Breast epithelium (tissue), 4 donors: Measurements from ENCODE around the gene NECTIN1. TPM values are rescaled to one million over a fixed set of nuclear protein-coding genes. Genes with fewer than 3 reads are reported as not detected.

ENCODE experiments used
- DNase-seq, 2 donors: peaks; one replicate each; pipeline ENCODE4 v3.0.0-alpha.2; 2019; ENCODE audit warnings: low spot score in 2 of 2
- H3K27ac ChIP-seq, 2 donors: fragments of 200-600 bp; sonication (generic) in 1 of 2; one replicate each; pipeline ENCODE4 v1.5.1; 2016 to 2019; ENCODE audit warnings: mild to moderate bottlenecking in 1 of 2
- H3K27me3 ChIP-seq, 2 donors: fragments of 200-600 bp; sonication (generic) in 1 of 2; one replicate each; pipeline versions ENCODE4 v1.5.1 to v1.6.0; 2017 to 2019; ENCODE audit warnings: control low read depth in 1 of 2, mild to moderate bottlenecking in 1 of 2
- H3K36me3 ChIP-seq: fragments of 200-600 bp; one replicate; pipeline ENCODE4 v1.5.1; 2019
- H3K4me1 ChIP-seq, 2 donors: fragments of 200-600 bp; sonication (generic); one replicate each; pipeline ENCODE4 v1.5.1; 2016 to 2019; ENCODE audit warnings: control low read depth in 1 of 2
- H3K4me3 ChIP-seq, 3 donors: fragments of 200-600 bp; sonication (generic); 1 replicate in 2 of 3; 2 replicates in 1 of 3; pipeline ENCODE4 v1.5.1; 2016 to 2019; ENCODE audit warnings: mild to moderate bottlenecking in 3 of 3, moderate library complexity in 2 of 3
- H3K9me3 ChIP-seq, 2 donors: fragments of 200-600 bp; sonication (generic) in 1 of 2; one replicate each; pipeline ENCODE4 v1.5.1; 2016 to 2019; ENCODE audit warnings: control low read depth in 1 of 2
- CTCF ChIP-seq, 3 donors: fragments of 450-650 bp; IDR thresholded peaks; one replicate each; pipeline ENCODE4 v1.5.1; 2016 to 2017; ENCODE audit warnings: antibody characterized with exemption in 3 of 3, mild to moderate bottlenecking in 3 of 3, moderate library complexity in 3 of 3
- POLR2A ChIP-seq: fragments of 450-650 bp; IDR thresholded peaks from one replicate; pipeline ENCODE4 v1.6.1; 2016; ENCODE audit warnings: antibody characterized with exemption, mild to moderate bottlenecking, moderate library complexity
- POLR2AphosphoS5 ChIP-seq, 3 donors: sonication (generic); formaldehyde crosslinking; IDR thresholded peaks; one replicate each; pipeline ENCODE4 v1.6.1; 2017; ENCODE audit warnings: antibody characterized with exemption in 3 of 3
- intact Hi-C: fragments of 100-400 bp; cut with DNase I; formaldehyde crosslinking; loops from one replicate; pipeline ENCODE4 v1.15.1; 2023; ENCODE audit warnings: low total_unique reads
- total RNA-seq, 3 donors: library from RNA; depleted of rRNA; stranded (reverse); fragments of >200 nt; gene quantifications; one replicate each; pipeline ENCODE4 v1.1.0, GENCODE V29; 2016

NECTIN1 gene
- total RNA-seq, 3 donors from 2014 or later = 2.6 to 6.6 (median 4.5) TPM

GRCh38 chr11:119726150-119726553 lies 2.8 kb downstream of the NECTIN1 start:
- peak overlapping the region in 1 of 2 donors; percentile 96 for H3K27ac ChIP-seq
- DNase-seq = no peak
- H3K36me3 ChIP-seq = no peaks in the 10 kb centered on the region
- H3K27me3 ChIP-seq = no peaks in the 10 kb centered on the region
- intact Hi-C loops = no loop called here
- peaks cover 3 to 14% of the 10 kb centered on the region in 2 donors for H3K4me1 ChIP-seq
- H3K4me3 ChIP-seq = peak overlapping the region in 2 of 3 donors; percentile 82
- TF ChIP-seq POLR2AphosphoS5 (IDR thresholded peaks at IDR 0.05) (no peak), POLR2A (no peak), CTCF (IDR thresholded peaks at IDR 0.05) (no peak)
- H3K9me3 ChIP-seq = no peaks in the 10 kb centered on the region

GRCh38 chr11:119724956-119725355 lies 4.0 kb downstream of the NECTIN1 start:
- Histone ChIP-seq H3K9me3 (no peaks in the 10 kb centered on the region), H3K27me3 (no peaks in the 10 kb centered on the region), H3K4me3 (no peak overlapping the region), H3K27ac (peak overlapping the region in 1 of 2 donors; percentile 20), H3K4me1 (peaks cover under 1 to 15% of the 10 kb centered on the region in 2 donors), H3K36me3 (no peaks in the 10 kb centered on the region)
- intact Hi-C loops = loop anchor here (5.0 kb wide), 1 partner anchor 53 kb away; no protein-coding TSS in a partner anchor
- TF ChIP-seq POLR2A (no peak), CTCF (IDR thresholded peaks at IDR 0.05) (no peak), POLR2AphosphoS5 (IDR thresholded peaks at IDR 0.05) (no peak)
- no peak for DNase-seq

- Histone ChIP-seq H3K4me3 (no peak overlapping the region), H3K27ac (peak overlapping the region; percentile 25 to 36), H3K36me3 (no peaks in the 10 kb centered on the region), H3K9me3 (no peaks in the 10 kb centered on the region), H3K4me1 (peaks cover 0 to 15% of the 10 kb centered on the region in 2 donors), H3K27me3 (no peaks in the 10 kb centered on the region)
- intact Hi-C loops = loop anchor here (5.0 kb wide), 1 partner anchor 52 kb away; no protein-coding TSS in a partner anchor
- no peak for TF ChIP-seq CTCF (IDR thresholded peaks at IDR 0.05)
- TF ChIP-seq POLR2AphosphoS5 (IDR thresholded peaks at IDR 0.05) = no peak
- no peak for TF ChIP-seq POLR2A
- no peak for DNase-seq
Measured at GRCh38 chr11:119723952-119724325, 5.1 kb downstream of the NECTIN1 start.

- H3K4me1 ChIP-seq = peaks cover 0 to 15% of the 10 kb centered on the region in 2 donors
- H3K27me3 ChIP-seq = no peaks in the 10 kb centered on the region
- no peaks in the 10 kb centered on the region for H3K9me3 ChIP-seq
- no peak for DNase-seq
- H3K36me3 ChIP-seq = no peaks in the 10 kb centered on the region
- intact Hi-C loops = loop anchor here (5.0 kb wide), 1 partner anchor 51 kb away; no protein-coding TSS in a partner anchor
- H3K27ac ChIP-seq = peak overlapping the region in 1 of 2 donors; percentile 25
- H3K4me3 ChIP-seq = no peak overlapping the region
- no peak for TF ChIP-seq POLR2A
- TF ChIP-seq POLR2AphosphoS5 (IDR thresholded peaks at IDR 0.05) = no peak
- TF ChIP-seq CTCF (IDR thresholded peaks at IDR 0.05) = no peak
Measured at GRCh38 chr11:119723243-119723951, 5.6 kb downstream of the NECTIN1 start.

- peak overlapping the region; percentile 69 to 80 for H3K27ac ChIP-seq
- intact Hi-C loops = loop anchor here (5.0 kb wide), 1 partner anchor 50 kb away; no protein-coding TSS in a partner anchor
- no peaks in the 10 kb centered on the region for H3K9me3 ChIP-seq
- H3K36me3 ChIP-seq = no peaks in the 10 kb centered on the region
- H3K4me1 ChIP-seq = peaks cover 0 to 13% of the 10 kb centered on the region in 2 donors
- no peak overlapping the region for H3K4me3 ChIP-seq
- DNase-seq = no peak
- TF ChIP-seq POLR2AphosphoS5 (IDR thresholded peaks at IDR 0.05) (no peak), POLR2A (no peak), CTCF (IDR thresholded peaks at IDR 0.05) (no peak)
- no peaks in the 10 kb centered on the region for H3K27me3 ChIP-seq
Measured at GRCh38 chr11:119722281-119722794, 6.7 kb downstream of the NECTIN1 start.
